Ovary (tissue), 3 donors: ENCODE results near the gene HIVEP1.

Experiments used
- EP300 ChIP-seq: sonication (generic); formaldehyde crosslinking; IDR thresholded peaks from one replicate; pipeline ENCODE4 v1.6.1; 2017; ENCODE audit warnings: antibody characterized with exemption
- POLR2A ChIP-seq: fragments of 450-650 bp; IDR thresholded peaks from one replicate; pipeline ENCODE4 v1.6.1; 2017; ENCODE audit warnings: antibody characterized with exemption, mild to moderate bottlenecking, moderate library complexity
- TF ChIP-seq, protein P1 (sequence below), 3 donors: fragments of 450-650 bp in 2 of 3; fragments of 200-600 bp in 1 of 3; IDR thresholded peaks; one replicate each; pipeline versions ENCODE4 v1.5.1 to v1.8.0; 2016 to 2022; ENCODE audit warnings: antibody characterized with exemption in 3 of 3, mild to moderate bottlenecking in 1 of 3
- donor health status: DM: no; HTN: no; CAD: no.

DNA sequence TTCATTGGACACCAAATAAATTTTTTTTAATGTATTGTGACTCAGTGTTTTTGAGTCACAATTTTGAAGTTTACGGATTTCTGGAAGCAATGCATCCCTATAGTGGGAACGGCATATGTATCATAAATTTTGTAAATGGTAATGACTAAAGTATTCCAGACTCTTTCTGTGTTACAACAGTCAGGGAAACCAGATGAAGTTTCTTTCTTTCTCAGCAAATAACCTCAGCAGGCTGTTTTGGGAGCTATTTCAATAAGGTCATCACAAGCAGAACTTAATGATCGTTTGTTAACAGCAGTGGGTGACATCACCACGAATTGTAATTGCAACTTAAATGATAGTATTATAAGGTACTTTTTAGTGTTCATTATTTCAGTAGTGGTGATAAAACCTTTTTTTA is 52.0 kb downstream of the HIVEP1 start:
- TF ChIP-seq POLR2A, result no peak
- TF ChIP-seq, protein P1, sequence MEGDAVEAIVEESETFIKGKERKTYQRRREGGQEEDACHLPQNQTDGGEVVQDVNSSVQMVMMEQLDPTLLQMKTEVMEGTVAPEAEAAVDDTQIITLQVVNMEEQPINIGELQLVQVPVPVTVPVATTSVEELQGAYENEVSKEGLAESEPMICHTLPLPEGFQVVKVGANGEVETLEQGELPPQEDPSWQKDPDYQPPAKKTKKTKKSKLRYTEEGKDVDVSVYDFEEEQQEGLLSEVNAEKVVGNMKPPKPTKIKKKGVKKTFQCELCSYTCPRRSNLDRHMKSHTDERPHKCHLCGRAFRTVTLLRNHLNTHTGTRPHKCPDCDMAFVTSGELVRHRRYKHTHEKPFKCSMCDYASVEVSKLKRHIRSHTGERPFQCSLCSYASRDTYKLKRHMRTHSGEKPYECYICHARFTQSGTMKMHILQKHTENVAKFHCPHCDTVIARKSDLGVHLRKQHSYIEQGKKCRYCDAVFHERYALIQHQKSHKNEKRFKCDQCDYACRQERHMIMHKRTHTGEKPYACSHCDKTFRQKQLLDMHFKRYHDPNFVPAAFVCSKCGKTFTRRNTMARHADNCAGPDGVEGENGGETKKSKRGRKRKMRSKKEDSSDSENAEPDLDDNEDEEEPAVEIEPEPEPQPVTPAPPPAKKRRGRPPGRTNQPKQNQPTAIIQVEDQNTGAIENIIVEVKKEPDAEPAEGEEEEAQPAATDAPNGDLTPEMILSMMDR (IDR thresholded peaks at IDR 0.05), result no peak
- TF ChIP-seq EP300, result no peak
